ENCODE results near the gene CAPN13.

Gene CAPN13

DNA sequence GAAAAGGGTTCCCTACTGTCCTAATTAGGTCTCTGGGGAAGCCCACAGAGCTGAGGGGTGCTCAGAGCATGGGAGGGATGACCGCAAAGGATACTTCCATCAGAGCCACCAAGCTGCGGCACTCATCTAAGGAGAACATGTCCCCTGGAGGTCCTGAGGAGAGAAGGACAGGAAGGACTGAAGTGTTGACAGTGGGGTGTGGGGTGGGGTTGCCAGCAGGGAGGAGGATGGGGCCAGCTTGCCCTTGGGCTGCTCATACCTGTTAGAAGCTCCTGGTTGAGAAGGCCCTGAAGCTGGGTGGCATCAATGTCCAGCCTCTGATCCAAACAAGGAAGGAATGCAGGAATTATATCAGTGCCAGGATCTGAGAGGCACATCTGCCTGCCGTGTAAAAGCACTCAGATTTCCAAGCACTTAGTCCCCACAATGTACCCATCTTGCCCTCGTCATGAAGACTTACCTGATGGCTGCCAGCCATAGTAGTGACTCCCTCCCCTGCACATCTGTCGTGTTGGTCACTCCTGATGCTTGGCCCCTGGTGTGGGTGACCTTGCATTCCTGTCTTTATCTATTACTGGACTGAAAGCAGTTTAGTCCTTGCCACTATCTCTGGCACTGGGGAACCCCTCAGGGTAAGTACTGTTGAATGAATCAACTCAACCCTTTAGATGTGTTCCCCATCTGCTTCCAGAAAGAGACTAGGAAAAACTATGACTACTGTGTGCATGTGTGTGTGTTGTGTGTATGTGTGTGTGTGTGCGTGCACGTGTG, 68.9 kb downstream of the CAPN13 start:
- H3F3A ChIP-seq (ENCODE audit: control insufficient read depth, insufficient read depth): no peaks in the 10 kb centered on the region
- no peaks in the 10 kb centered on the region for H3K27me3 ChIP-seq (ENCODE audit: control insufficient read depth, low read length)
- no peaks in the 10 kb centered on the region for H3K36me3 ChIP-seq (ENCODE audit: control insufficient read depth, low read length)
- no peak overlapping the region for H3K4me2 ChIP-seq (ENCODE audit: low read length)
- no peak overlapping the region for H3K27ac ChIP-seq (ENCODE audit: low read depth, low read length)
- H4K20me1 ChIP-seq (ENCODE audit: control insufficient read depth, insufficient read depth, low read depth, low read length): no peaks in the 10 kb centered on the region
- no peak overlapping the region for H3K4me3 ChIP-seq (ENCODE audit: low read length)
- H3K9me3 ChIP-seq (ENCODE audit: control insufficient read depth, insufficient read depth, low read length): no peaks in the 10 kb centered on the region
- no peaks in the 10 kb centered on the region for H3K79me2 ChIP-seq (ENCODE audit: control insufficient read depth, low read length)
- TF ChIP-seq EZH2phosphoT487 (IDR thresholded peaks at IDR 0.05; ENCODE audit: borderline replicate concordance, low read length): no peak
- TF ChIP-seq, protein P1, sequence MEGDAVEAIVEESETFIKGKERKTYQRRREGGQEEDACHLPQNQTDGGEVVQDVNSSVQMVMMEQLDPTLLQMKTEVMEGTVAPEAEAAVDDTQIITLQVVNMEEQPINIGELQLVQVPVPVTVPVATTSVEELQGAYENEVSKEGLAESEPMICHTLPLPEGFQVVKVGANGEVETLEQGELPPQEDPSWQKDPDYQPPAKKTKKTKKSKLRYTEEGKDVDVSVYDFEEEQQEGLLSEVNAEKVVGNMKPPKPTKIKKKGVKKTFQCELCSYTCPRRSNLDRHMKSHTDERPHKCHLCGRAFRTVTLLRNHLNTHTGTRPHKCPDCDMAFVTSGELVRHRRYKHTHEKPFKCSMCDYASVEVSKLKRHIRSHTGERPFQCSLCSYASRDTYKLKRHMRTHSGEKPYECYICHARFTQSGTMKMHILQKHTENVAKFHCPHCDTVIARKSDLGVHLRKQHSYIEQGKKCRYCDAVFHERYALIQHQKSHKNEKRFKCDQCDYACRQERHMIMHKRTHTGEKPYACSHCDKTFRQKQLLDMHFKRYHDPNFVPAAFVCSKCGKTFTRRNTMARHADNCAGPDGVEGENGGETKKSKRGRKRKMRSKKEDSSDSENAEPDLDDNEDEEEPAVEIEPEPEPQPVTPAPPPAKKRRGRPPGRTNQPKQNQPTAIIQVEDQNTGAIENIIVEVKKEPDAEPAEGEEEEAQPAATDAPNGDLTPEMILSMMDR (IDR thresholded peaks at IDR 0.05; ENCODE audit: low read depth, low read length, poor library complexity, severe bottlenecking): no peak
- no peaks in the 10 kb centered on the region for H3K9me2 ChIP-seq (replicated peaks; ENCODE audit: control insufficient read depth, low read length)
- no peaks in the 10 kb centered on the region for H3K4me1 ChIP-seq (ENCODE audit: control insufficient read depth, low read length)

DNA sequence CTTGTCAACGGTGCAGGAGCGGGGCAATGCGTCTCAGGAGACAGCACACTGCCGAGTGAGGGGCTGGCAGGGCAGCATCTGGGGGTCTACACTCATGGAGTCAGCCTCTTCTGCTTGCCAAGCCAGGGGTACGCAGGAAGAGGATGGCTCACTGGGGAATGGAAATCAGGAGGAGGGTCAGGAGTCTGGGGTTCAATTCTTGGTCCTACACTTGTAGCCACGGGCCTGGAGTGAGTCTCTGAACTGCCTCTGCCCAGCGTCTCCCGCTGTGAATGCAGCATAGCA, 70.0 kb downstream of the CAPN13 start:
- Histone ChIP-seq H3K9me2 (replicated peaks; ENCODE audit: control insufficient read depth, low read length) (no peaks in the 10 kb centered on the region), H3F3A (ENCODE audit: control insufficient read depth, insufficient read depth) (no peaks in the 10 kb centered on the region), H3K79me2 (ENCODE audit: control insufficient read depth, low read length) (no peaks in the 10 kb centered on the region), H3K4me2 (ENCODE audit: low read length) (no peak overlapping the region), H3K36me3 (ENCODE audit: control insufficient read depth, low read length) (no peaks in the 10 kb centered on the region), H3K27me3 (ENCODE audit: control insufficient read depth, low read length) (no peaks in the 10 kb centered on the region), H4K20me1 (ENCODE audit: control insufficient read depth, insufficient read depth, low read depth, low read length) (no peaks in the 10 kb centered on the region), H3K27ac (ENCODE audit: low read depth, low read length) (no peak overlapping the region), H3K9me3 (ENCODE audit: control insufficient read depth, insufficient read depth, low read length) (no peaks in the 10 kb centered on the region), H3K4me3 (ENCODE audit: low read length) (no peak overlapping the region), H3K4me1 (ENCODE audit: control insufficient read depth, low read length) (no peaks in the 10 kb centered on the region)
- no peak for TF ChIP-seq EZH2phosphoT487 (IDR thresholded peaks at IDR 0.05; ENCODE audit: borderline replicate concordance, low read length)
- TF ChIP-seq, protein P1 (IDR thresholded peaks at IDR 0.05; ENCODE audit: low read depth, low read length, poor library complexity, severe bottlenecking): no peak

DNA sequence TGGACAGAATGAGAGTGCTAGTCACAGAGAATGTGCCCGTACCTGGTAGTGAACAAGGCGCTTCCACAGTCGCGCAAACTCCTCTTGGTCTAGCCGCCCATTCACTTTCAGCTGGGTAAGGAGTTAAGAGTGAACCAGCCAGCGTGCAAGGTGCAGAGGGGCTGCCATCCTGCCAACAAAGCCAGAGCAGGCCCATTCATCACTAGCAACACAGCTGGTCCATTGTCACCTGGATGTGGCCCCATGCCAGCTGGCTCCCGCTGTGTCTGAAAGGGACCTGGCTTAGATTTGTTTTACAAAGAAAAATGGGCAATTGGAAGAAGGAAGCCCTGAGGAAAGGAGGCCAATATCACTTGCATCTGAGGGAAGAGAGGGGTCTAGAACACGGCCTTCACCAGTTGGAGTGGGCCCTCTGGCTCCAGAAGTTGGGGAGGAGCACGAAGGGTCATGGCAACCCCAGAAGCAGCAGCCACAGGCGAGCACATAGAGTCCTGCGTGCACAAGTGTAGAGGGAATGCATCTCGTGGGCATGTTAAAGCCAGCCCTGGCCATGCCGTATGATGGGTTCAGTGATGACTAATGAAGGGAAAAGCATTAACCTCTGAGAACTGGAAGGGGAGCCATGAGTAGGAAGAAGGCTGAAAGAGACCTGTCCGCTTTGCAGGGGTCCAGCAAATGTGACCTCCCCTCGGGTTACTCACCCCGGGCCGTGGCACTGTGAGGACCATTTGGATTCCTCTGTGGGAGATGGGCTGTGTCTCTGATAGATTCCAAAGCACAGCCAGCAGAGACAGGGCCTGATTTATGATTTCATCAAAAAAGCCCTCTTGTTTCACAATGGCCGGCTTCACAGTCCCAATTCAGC, 70.6 kb downstream of the CAPN13 start:
- no peaks in the 10 kb centered on the region for H3K9me2 ChIP-seq (replicated peaks; ENCODE audit: control insufficient read depth, low read length)

More for the DNA sequence above, 70.6 kb downstream of the CAPN13 start:
- TF ChIP-seq, protein P1 (IDR thresholded peaks at IDR 0.05; ENCODE audit: low read depth, low read length, poor library complexity, severe bottlenecking): no peak
- Histone ChIP-seq H3K4me3 (ENCODE audit: low read length) (no peak overlapping the region), H3K27me3 (ENCODE audit: control insufficient read depth, low read length) (no peaks in the 10 kb centered on the region), H3K9me3 (ENCODE audit: control insufficient read depth, insufficient read depth, low read length) (no peaks in the 10 kb centered on the region), H3K4me1 (ENCODE audit: control insufficient read depth, low read length) (no peaks in the 10 kb centered on the region), H3K36me3 (ENCODE audit: control insufficient read depth, low read length) (no peaks in the 10 kb centered on the region), H3K4me2 (ENCODE audit: low read length) (no peak overlapping the region), H3F3A (ENCODE audit: control insufficient read depth, insufficient read depth) (no peaks in the 10 kb centered on the region), H3K27ac (ENCODE audit: low read depth, low read length) (no peak overlapping the region), H3K79me2 (ENCODE audit: control insufficient read depth, low read length) (no peaks in the 10 kb centered on the region), H4K20me1 (ENCODE audit: control insufficient read depth, insufficient read depth, low read depth, low read length) (no peaks in the 10 kb centered on the region)
